ENCODE data around the gene MPPED1. TPM values are rescaled to one million over a fixed set of nuclear protein-coding genes. Genes with fewer than 3 reads are reported as not detected.

MPPED1 gene
- total RNA-seq, 1 experiment from 2014 or later: not detected

DNA sequence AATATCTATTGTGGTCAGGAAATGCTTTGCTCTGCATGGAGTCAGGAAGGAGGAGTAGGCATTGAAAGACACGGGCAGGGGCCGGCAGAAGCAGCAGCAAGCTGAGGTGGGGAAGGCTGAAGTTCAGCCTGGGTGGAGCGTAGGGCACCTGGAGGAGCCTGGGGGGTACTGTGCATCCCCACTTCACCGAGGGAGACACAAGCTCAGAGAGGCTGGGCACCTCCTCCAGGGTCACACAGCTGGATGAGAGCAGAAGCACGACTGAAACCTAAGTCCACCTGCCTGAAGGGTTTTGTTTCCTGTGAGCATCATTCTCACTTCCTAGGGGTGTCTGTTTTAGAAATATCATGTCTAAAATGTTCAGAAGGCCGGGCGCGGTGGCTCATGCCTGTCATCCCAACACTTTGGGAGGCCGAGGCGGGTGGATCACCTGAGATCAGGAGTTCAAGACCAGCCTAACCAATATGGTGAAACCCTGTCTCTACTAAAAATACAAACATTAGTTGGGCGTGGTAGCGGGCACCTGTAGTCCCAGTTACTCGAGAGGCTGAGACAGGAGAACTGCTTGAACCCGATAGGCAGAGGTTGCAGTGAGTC, 138.3 kb downstream of the MPPED1 start:
- Mint-ChIP-seq H3K36me3 (ENCODE audit: insufficient read depth, unreplicated experiment) (no peaks in the 10 kb centered on the region), H3K9me3 (ENCODE audit: unreplicated experiment) (no peaks in the 10 kb centered on the region), H3K27me3 (ENCODE audit: insufficient read depth, unreplicated experiment) (peaks cover 24% of the 10 kb centered on the region), H3K4me1 (ENCODE audit: insufficient read depth, unreplicated experiment) (no peaks in the 10 kb centered on the region), H3K4me3 (ENCODE audit: unreplicated experiment) (no peak overlapping the region), H3K27ac (ENCODE audit: low read depth, unreplicated experiment) (no peak overlapping the region)
- TF ChIP-seq, protein P1, sequence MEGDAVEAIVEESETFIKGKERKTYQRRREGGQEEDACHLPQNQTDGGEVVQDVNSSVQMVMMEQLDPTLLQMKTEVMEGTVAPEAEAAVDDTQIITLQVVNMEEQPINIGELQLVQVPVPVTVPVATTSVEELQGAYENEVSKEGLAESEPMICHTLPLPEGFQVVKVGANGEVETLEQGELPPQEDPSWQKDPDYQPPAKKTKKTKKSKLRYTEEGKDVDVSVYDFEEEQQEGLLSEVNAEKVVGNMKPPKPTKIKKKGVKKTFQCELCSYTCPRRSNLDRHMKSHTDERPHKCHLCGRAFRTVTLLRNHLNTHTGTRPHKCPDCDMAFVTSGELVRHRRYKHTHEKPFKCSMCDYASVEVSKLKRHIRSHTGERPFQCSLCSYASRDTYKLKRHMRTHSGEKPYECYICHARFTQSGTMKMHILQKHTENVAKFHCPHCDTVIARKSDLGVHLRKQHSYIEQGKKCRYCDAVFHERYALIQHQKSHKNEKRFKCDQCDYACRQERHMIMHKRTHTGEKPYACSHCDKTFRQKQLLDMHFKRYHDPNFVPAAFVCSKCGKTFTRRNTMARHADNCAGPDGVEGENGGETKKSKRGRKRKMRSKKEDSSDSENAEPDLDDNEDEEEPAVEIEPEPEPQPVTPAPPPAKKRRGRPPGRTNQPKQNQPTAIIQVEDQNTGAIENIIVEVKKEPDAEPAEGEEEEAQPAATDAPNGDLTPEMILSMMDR (IDR thresholded peaks at IDR 0.05; ENCODE audit: unreplicated experiment): no peak
- BruUV-seq (replicated peaks): no TSS peak
- CTCF ChIA-PET: no interaction called here
- intact Hi-C loops (cut with micrococcal nuclease): no loop called here
- DNase-seq (ENCODE audit: unreplicated experiment): no peak
- POLR2A ChIA-PET: no interaction called here

DNA sequence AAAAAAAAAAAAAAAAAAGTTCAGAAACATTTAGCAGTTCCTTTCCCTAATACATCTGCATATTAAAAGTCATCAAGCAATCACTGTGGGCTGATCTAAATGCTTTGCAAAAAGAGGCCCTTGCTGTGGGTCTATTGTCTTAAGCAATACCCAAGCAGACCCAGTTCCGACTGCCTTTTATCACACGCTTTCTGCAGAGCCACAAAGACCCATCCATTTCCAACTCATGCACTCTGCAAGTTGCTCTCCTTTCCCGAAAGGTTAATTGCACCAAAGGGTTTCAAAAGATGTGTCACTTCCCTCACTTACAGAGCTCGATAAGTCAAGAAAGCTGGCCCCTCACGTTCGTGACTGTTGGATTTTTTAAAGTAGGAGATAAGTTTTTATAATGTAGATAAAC, 138.9 kb downstream of the MPPED1 start:
- Mint-ChIP-seq H3K4me1 (ENCODE audit: insufficient read depth, unreplicated experiment) (no peaks in the 10 kb centered on the region), H3K27me3 (ENCODE audit: insufficient read depth, unreplicated experiment) (peaks cover 24% of the 10 kb centered on the region), H3K27ac (ENCODE audit: low read depth, unreplicated experiment) (no peak overlapping the region), H3K4me3 (ENCODE audit: unreplicated experiment) (no peak overlapping the region), H3K36me3 (ENCODE audit: insufficient read depth, unreplicated experiment) (no peaks in the 10 kb centered on the region), H3K9me3 (ENCODE audit: unreplicated experiment) (no peaks in the 10 kb centered on the region)
- no peak for DNase-seq (ENCODE audit: unreplicated experiment)
- CTCF ChIA-PET: no interaction called here
- no TSS peak for BruUV-seq (replicated peaks)
- POLR2A ChIA-PET: no interaction called here
- intact Hi-C loops (cut with micrococcal nuclease): no loop called here
- TF ChIP-seq, protein P1 (IDR thresholded peaks at IDR 0.05; ENCODE audit: unreplicated experiment): no peak

DNA sequence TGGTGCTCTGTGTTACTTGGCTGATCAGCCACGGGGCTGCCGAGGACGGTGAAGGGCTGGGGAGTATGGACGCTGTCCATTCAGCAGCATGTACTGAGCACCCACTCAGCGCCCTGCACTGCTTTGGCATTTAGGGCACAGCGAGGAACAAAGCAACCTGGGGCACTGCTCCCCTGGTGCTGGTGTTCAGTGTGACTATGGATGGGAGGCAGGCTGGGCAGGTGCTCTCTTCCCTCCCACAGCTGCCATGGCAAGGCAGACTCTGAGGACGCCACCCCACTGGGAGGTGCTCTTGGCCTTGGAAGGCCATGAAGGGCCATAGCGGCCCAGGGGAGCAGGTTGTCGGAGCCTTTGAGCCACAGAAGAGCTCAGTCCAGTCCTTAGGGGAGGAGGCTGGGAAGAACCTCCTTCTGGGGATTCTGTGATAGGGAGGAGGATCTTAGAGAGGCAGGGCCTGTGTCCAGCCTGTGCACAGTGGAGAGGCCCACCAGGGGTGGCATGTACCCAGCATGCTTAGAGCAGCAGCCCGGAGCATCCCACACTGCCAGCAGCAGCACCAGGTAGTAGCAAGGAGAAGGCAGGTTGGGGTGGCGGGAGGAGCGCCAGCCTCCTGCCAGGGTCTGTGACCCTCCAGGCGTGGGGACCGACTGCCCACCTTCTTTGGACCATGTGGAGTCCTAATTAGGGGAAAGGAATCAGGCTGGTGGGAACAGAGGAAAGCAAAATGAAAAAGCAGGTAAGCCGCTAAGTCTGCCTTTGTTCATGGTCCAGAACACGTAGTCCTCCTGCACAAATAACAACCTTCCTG, 141.8 kb downstream of the MPPED1 start:
- TF ChIP-seq, protein P1 (IDR thresholded peaks at IDR 0.05; ENCODE audit: unreplicated experiment): no peak
- no peak for DNase-seq (ENCODE audit: unreplicated experiment)
- H3K36me3 Mint-ChIP-seq (ENCODE audit: insufficient read depth, unreplicated experiment): no peaks in the 10 kb centered on the region
- H3K27me3 Mint-ChIP-seq (ENCODE audit: insufficient read depth, unreplicated experiment): peaks cover 24% of the 10 kb centered on the region
- no TSS peak for BruUV-seq (replicated peaks)
- H3K4me3 Mint-ChIP-seq (ENCODE audit: unreplicated experiment): no peak overlapping the region
- no peaks in the 10 kb centered on the region for H3K9me3 Mint-ChIP-seq (ENCODE audit: unreplicated experiment)
- ChIA-PET CTCF (no interaction called here), POLR2A (interaction anchor here (0.7 to 0.9 kb wide), 2 partner anchors 8 to 53 kb away, joined by 3 read pairs; no protein-coding TSS in a partner anchor)
- intact Hi-C loops (cut with micrococcal nuclease): no loop called here
- H3K4me1 Mint-ChIP-seq (ENCODE audit: insufficient read depth, unreplicated experiment): no peaks in the 10 kb centered on the region
- no peak overlapping the region for H3K27ac Mint-ChIP-seq (ENCODE audit: low read depth, unreplicated experiment)

DNA sequence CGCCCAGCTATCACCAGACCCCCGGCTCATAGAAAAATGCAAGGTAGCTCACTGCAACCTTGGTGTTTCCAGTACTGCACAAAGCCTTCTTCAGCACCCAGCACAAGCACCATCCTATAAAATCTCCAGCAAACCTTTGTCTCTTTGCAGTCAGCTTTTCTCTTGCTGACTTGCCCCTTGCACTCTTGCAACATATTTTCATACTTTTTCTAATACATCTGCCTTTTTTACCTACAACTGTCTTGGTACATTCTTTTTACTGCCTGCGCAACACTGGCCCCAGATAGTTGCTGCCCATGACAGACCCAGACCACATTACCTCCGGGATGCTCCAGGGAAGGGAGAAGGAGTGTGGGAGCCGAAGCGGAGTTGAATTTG, 142.4 kb downstream of the MPPED1 start:
- Mint-ChIP-seq H3K27ac (ENCODE audit: low read depth, unreplicated experiment) (no peak overlapping the region), H3K4me1 (ENCODE audit: insufficient read depth, unreplicated experiment) (no peaks in the 10 kb centered on the region), H3K4me3 (ENCODE audit: unreplicated experiment) (no peak overlapping the region), H3K36me3 (ENCODE audit: insufficient read depth, unreplicated experiment) (no peaks in the 10 kb centered on the region), H3K9me3 (ENCODE audit: unreplicated experiment) (no peaks in the 10 kb centered on the region), H3K27me3 (ENCODE audit: insufficient read depth, unreplicated experiment) (peaks cover 24% of the 10 kb centered on the region)
- CTCF ChIA-PET: no interaction called here
- POLR2A ChIA-PET: interaction anchor here (0.9 kb wide), 1 partner anchor 9 kb away, joined by 3 read pairs; no protein-coding TSS in a partner anchor
- no TSS peak for BruUV-seq (replicated peaks)
- TF ChIP-seq, protein P1 (IDR thresholded peaks at IDR 0.05; ENCODE audit: unreplicated experiment): no peak
- intact Hi-C loops (cut with micrococcal nuclease): no loop called here
- no peak for DNase-seq (ENCODE audit: unreplicated experiment)

All from MCF 10A (cell line).